ENCODE results near the gene PSMC3IP.

PSMC3IP gene

GRCh38 chr17:42535155-42536047 is 42.1 kb downstream of the PSMC3IP start:
- DNase-seq, result peak in 1 of 3 donors; percentile 50
- 45% methylated on average over 25 of the region's 26 CpGs for whole genome bisulfite sequencing (ENCODE audit: insufficient coverage)
- H3K4me3 ChIP-seq (ENCODE audit: control insufficient read depth in 1 of 7, extremely low read depth in 1 of 7, insufficient read depth in 4 of 7, low read depth in 2 of 7, low read length in 6 of 7), result peak overlapping the region; percentile 70 to 81 (median 72)
- ChIA-PET POLR2A (interaction anchor here (0.8 to 1.4 kb wide), 3 partner anchors 8 to 42 kb away, joined by 3 to 4 read pairs (median 4); partner anchors contain the start of gene PSMC3IP), CTCF (interaction anchor here (1.1 to 3.1 kb wide), 4 partner anchors 13 to 214 kb away, joined by 3 to 11 read pairs (median 5); no protein-coding TSS in a partner anchor)
- H3K27me3 ChIP-seq (replicated peaks in 2 of 5; ENCODE audit: control insufficient read depth in 4 of 5, insufficient read depth in 5 of 5, low read length in 4 of 5), result no peaks in the 10 kb centered on the region
- no peaks in the 10 kb centered on the region for H3K9me3 ChIP-seq (ENCODE audit: control extremely low read depth in 1 of 5, control insufficient read depth in 4 of 5, insufficient read depth in 2 of 5, low read depth in 1 of 5, low read length in 4 of 5)
- peaks cover 0 to 20% (median 11%) of the 10 kb centered on the region in 4 experiments for H3K36me3 ChIP-seq (ENCODE audit: control insufficient read depth in 4 of 4, insufficient read depth in 4 of 4, low read length in 3 of 4)
- peaks cover 2 to 44% (median 36%) of the 10 kb centered on the region in 4 experiments for H3K4me1 ChIP-seq (ENCODE audit: control extremely low read depth in 1 of 4, control insufficient read depth in 4 of 4, insufficient read depth in 4 of 4, low read length in 3 of 4)
- peak overlapping the region; percentile 34 to 73 for H3K27ac ChIP-seq (ENCODE audit: insufficient read depth in 1 of 2, low read depth in 1 of 2, low read length in 2 of 2, poor library complexity in 1 of 2, severe bottlenecking in 2 of 2)

- Histone ChIP-seq H3K27me3 (replicated peaks in 2 of 5; ENCODE audit: control insufficient read depth in 4 of 5, insufficient read depth in 5 of 5, low read length in 4 of 5) (no peaks in the 10 kb centered on the region), H3K4me1 (ENCODE audit: control extremely low read depth in 1 of 4, control insufficient read depth in 4 of 4, insufficient read depth in 4 of 4, low read length in 3 of 4) (peaks cover 2 to 58% (median 52%) of the 10 kb centered on the region in 4 experiments), H3K4me3 (ENCODE audit: control insufficient read depth in 1 of 7, extremely low read depth in 1 of 7, insufficient read depth in 4 of 7, low read depth in 2 of 7, low read length in 6 of 7) (peak overlapping the region; percentile 48 to 86 (median 63)), H3K9me3 (ENCODE audit: control extremely low read depth in 1 of 5, control insufficient read depth in 4 of 5, insufficient read depth in 2 of 5, low read depth in 1 of 5, low read length in 4 of 5) (no peaks in the 10 kb centered on the region), H3K36me3 (ENCODE audit: control insufficient read depth in 4 of 4, insufficient read depth in 4 of 4, low read length in 3 of 4) (no peaks in the 10 kb centered on the region), H3K27ac (ENCODE audit: insufficient read depth in 1 of 2, low read depth in 1 of 2, low read length in 2 of 2, poor library complexity in 1 of 2, severe bottlenecking in 2 of 2) (no peak overlapping the region)
- DNase-seq, result peak in 2 of 3 donors; percentile 52 to 72
- WGBS (ENCODE audit: insufficient coverage), result 11% methylated on average over 60 of the region's 60 CpGs
- CTCF ChIA-PET, result interaction anchor here (0.8 to 4.9 kb wide), 3 partner anchors 12 to 210 kb away, joined by 3 to 47 read pairs (median 9); no protein-coding TSS in a partner anchor
- POLR2A ChIA-PET, result interaction anchor here (0.6 to 0.9 kb wide), 3 partner anchors 24 to 109 kb away, joined by 3 to 5 read pairs (median 3); partner anchors contain the start of gene CAVIN1
These were observed 45.8 kb downstream of the PSMC3IP start for GRCh38 chr17:42531455-42532354.

GRCh38 chr17:42530952-42531454 is 46.5 kb downstream of the PSMC3IP start:
- DNase-seq, result no peak
- Histone ChIP-seq H3K4me3 (ENCODE audit: control insufficient read depth in 1 of 7, extremely low read depth in 1 of 7, insufficient read depth in 4 of 7, low read depth in 2 of 7, low read length in 6 of 7) (peak overlapping the region in 2 of 7 experiments; percentile 49 to 60), H3K27me3 (replicated peaks in 2 of 5; ENCODE audit: control insufficient read depth in 4 of 5, insufficient read depth in 5 of 5, low read length in 4 of 5) (no peaks in the 10 kb centered on the region), H3K9me3 (ENCODE audit: control extremely low read depth in 1 of 5, control insufficient read depth in 4 of 5, insufficient read depth in 2 of 5, low read depth in 1 of 5, low read length in 4 of 5) (no peaks in the 10 kb centered on the region), H3K27ac (ENCODE audit: insufficient read depth in 1 of 2, low read depth in 1 of 2, low read length in 2 of 2, poor library complexity in 1 of 2, severe bottlenecking in 2 of 2) (no peak overlapping the region), H3K36me3 (ENCODE audit: control insufficient read depth in 4 of 4, insufficient read depth in 4 of 4, low read length in 3 of 4) (no peaks in the 10 kb centered on the region), H3K4me1 (ENCODE audit: control extremely low read depth in 1 of 4, control insufficient read depth in 4 of 4, insufficient read depth in 4 of 4, low read length in 3 of 4) (peaks cover 2 to 57% (median 51%) of the 10 kb centered on the region in 4 experiments)
- ChIA-PET CTCF (interaction anchor here (3.3 to 4.9 kb wide), 2 partner anchors 11 to 209 kb away, joined by 9 to 47 read pairs; no protein-coding TSS in a partner anchor), POLR2A (interaction anchor here (0.9 to 1.3 kb wide), 2 partner anchors 108 to 211 kb away, joined by 4 to 5 read pairs; partner anchors contain the start of gene CAVIN1)
- 88% methylated on average over 1 of the region's 2 CpGs for WGBS (ENCODE audit: insufficient coverage)

- Histone ChIP-seq H3K4me1 (ENCODE audit: control extremely low read depth in 1 of 4, control insufficient read depth in 4 of 4, insufficient read depth in 4 of 4, low read length in 3 of 4) (peaks cover 2 to 48% (median 41%) of the 10 kb centered on the region in 4 experiments), H3K27ac (ENCODE audit: insufficient read depth in 1 of 2, low read depth in 1 of 2, low read length in 2 of 2, poor library complexity in 1 of 2, severe bottlenecking in 2 of 2) (peak overlapping the region in 1 of 2 experiments; percentile 14), H3K9me3 (ENCODE audit: control extremely low read depth in 1 of 5, control insufficient read depth in 4 of 5, insufficient read depth in 2 of 5, low read depth in 1 of 5, low read length in 4 of 5) (no peaks in the 10 kb centered on the region), H3K4me3 (ENCODE audit: control insufficient read depth in 1 of 7, extremely low read depth in 1 of 7, insufficient read depth in 4 of 7, low read depth in 2 of 7, low read length in 6 of 7) (no peak overlapping the region), H3K36me3 (ENCODE audit: control insufficient read depth in 4 of 4, insufficient read depth in 4 of 4, low read length in 3 of 4) (no peaks in the 10 kb centered on the region), H3K27me3 (replicated peaks in 2 of 5; ENCODE audit: control insufficient read depth in 4 of 5, insufficient read depth in 5 of 5, low read length in 4 of 5) (no peaks in the 10 kb centered on the region)
- WGBS (ENCODE audit: insufficient coverage), result 4% methylated on average over 3 of the region's 3 CpGs
- POLR2A ChIA-PET, result interaction anchor here (0.6 kb wide), 1 partner anchor 239 kb away, joined by 3 read pairs; no protein-coding TSS in a partner anchor
- CTCF ChIA-PET, result interaction anchor here (0.7 to 4.9 kb wide), 4 partner anchors 9 to 307 kb away, joined by 3 to 47 read pairs (median 6); no protein-coding TSS in a partner anchor
- DNase-seq, result no peak
These were observed 48.5 kb downstream of the PSMC3IP start for GRCh38 chr17:42529061-42529460.

GRCh38 chr17:42527932-42528331 is 49.6 kb downstream of the PSMC3IP start:
- ChIA-PET POLR2A (interaction anchor here (1.3 kb wide), 1 partner anchor 9 kb away, joined by 5 read pairs; no protein-coding TSS in a partner anchor), CTCF (interaction anchor here (0.5 to 4.9 kb wide), 22 partner anchors 8 to 415 kb away, joined by 3 to 47 read pairs (median 3); partner anchors contain the start of gene CAVIN1)
- no peak for DNase-seq
- Histone ChIP-seq H3K36me3 (ENCODE audit: control insufficient read depth in 4 of 4, insufficient read depth in 4 of 4, low read length in 3 of 4) (peaks cover 0 to 2% (median 0%) of the 10 kb centered on the region in 4 experiments), H3K27me3 (replicated peaks in 2 of 5; ENCODE audit: control insufficient read depth in 4 of 5, insufficient read depth in 5 of 5, low read length in 4 of 5) (no peaks in the 10 kb centered on the region), H3K4me1 (ENCODE audit: control extremely low read depth in 1 of 4, control insufficient read depth in 4 of 4, insufficient read depth in 4 of 4, low read length in 3 of 4) (peaks cover 2 to 48% (median 41%) of the 10 kb centered on the region in 4 experiments), H3K4me3 (ENCODE audit: control insufficient read depth in 1 of 7, extremely low read depth in 1 of 7, insufficient read depth in 4 of 7, low read depth in 2 of 7, low read length in 6 of 7) (no peak overlapping the region), H3K9me3 (ENCODE audit: control extremely low read depth in 1 of 5, control insufficient read depth in 4 of 5, insufficient read depth in 2 of 5, low read depth in 1 of 5, low read length in 4 of 5) (no peaks in the 10 kb centered on the region), H3K27ac (ENCODE audit: insufficient read depth in 1 of 2, low read depth in 1 of 2, low read length in 2 of 2, poor library complexity in 1 of 2, severe bottlenecking in 2 of 2) (no peak overlapping the region)
- 100% methylated on average over 1 of the region's 6 CpGs for WGBS (ENCODE audit: insufficient coverage)

GRCh38 chr17:42526031-42526444 is 51.5 kb downstream of the PSMC3IP start:
- peaks cover 0 to 19% (median 8%) of the 10 kb centered on the region in 4 experiments for H3K36me3 ChIP-seq (ENCODE audit: control insufficient read depth in 4 of 4, insufficient read depth in 4 of 4, low read length in 3 of 4)
- no CpG with 5 or more reads among the region's 6 CpGs for WGBS (ENCODE audit: insufficient coverage)
- no peak overlapping the region for H3K27ac ChIP-seq (ENCODE audit: insufficient read depth in 1 of 2, low read depth in 1 of 2, low read length in 2 of 2, poor library complexity in 1 of 2, severe bottlenecking in 2 of 2)

More at GRCh38 chr17:42526031-42526444, 51.5 kb downstream of the PSMC3IP start:
- DNase-seq, result no peak
- CTCF ChIA-PET, result interaction anchor here (3.5 kb wide), 1 partner anchor 205 kb away, joined by 23 read pairs; no protein-coding TSS in a partner anchor
- Histone ChIP-seq H3K4me1 (ENCODE audit: control extremely low read depth in 1 of 4, control insufficient read depth in 4 of 4, insufficient read depth in 4 of 4, low read length in 3 of 4) (peaks cover 0 to 54% (median 38%) of the 10 kb centered on the region in 4 experiments), H3K9me3 (ENCODE audit: control extremely low read depth in 1 of 5, control insufficient read depth in 4 of 5, insufficient read depth in 2 of 5, low read depth in 1 of 5, low read length in 4 of 5) (no peaks in the 10 kb centered on the region), H3K27me3 (replicated peaks in 2 of 5; ENCODE audit: control insufficient read depth in 4 of 5, insufficient read depth in 5 of 5, low read length in 4 of 5) (no peaks in the 10 kb centered on the region), H3K4me3 (ENCODE audit: control insufficient read depth in 1 of 7, extremely low read depth in 1 of 7, insufficient read depth in 4 of 7, low read depth in 2 of 7, low read length in 6 of 7) (no peak overlapping the region)
- POLR2A ChIA-PET, result no interaction called here

All from common myeloid progenitor, CD34-positive (primary cell).